Stimulated activated naive B cell treated with anti-CD40 and anti-IgM and Interleukin-4, amounts not matched to agents 10 μg/mL and 1 μg/mL and 100 μg/mL, for 72 hours (primary cell): ENCODE measurements around the gene FNDC10.

ENCODE experiments used
- ATAC-seq, 2 donors: fragments of 150-1000 bp; cut with Tn5 transposase; replicated peaks; 2 replicates each; pipeline ENCODE4 v1.10.0; 2021; ENCODE audit warnings: moderate library complexity in 1 of 2
- DNase-seq: peaks from one replicate; pipeline ENCODE4 v3.0.0; 2021
- H3K27ac Mint-ChIP-seq: one replicate; pipeline ENCODE4 v1.8.0; 2022; ENCODE audit warnings: mild to moderate bottlenecking, mixed read lengths
- H3K27me3 Mint-ChIP-seq, 2 donors: one replicate each; pipeline ENCODE4 v1.8.0; 2022; ENCODE audit warnings: mixed read lengths in 2 of 2
- H3K36me3 Mint-ChIP-seq, 2 donors: one replicate each; pipeline ENCODE4 v1.8.0; 2022; ENCODE audit warnings: mixed read lengths in 2 of 2, mild to moderate bottlenecking in 1 of 2
- H3K4me1 Mint-ChIP-seq, 2 donors: one replicate each; pipeline ENCODE4 v1.8.0; 2022; ENCODE audit warnings: mixed read lengths in 2 of 2, mild to moderate bottlenecking in 1 of 2
- H3K4me3 Mint-ChIP-seq, 2 donors: one replicate each; pipeline ENCODE4 v1.8.0; 2022; ENCODE audit warnings: mild to moderate bottlenecking in 2 of 2, mixed read lengths in 2 of 2, moderate library complexity in 1 of 2
- H3K9me3 Mint-ChIP-seq, 2 donors: one replicate each; pipeline ENCODE4 v1.8.0; 2022; ENCODE audit warnings: mixed read lengths in 2 of 2, mild to moderate bottlenecking in 1 of 2

FNDC10 gene

GRCh38 chr1:1630965-1631781 lies 31.2 kb upstream of the FNDC10 start:
- no peak for DNase-seq
- Mint-ChIP-seq H3K4me1 (peaks cover 4 to 5% of the 10 kb centered on the region in 2 donors), H3K27ac (peak overlapping the region; percentile 91), H3K27me3 (peaks cover 9 to 11% of the 10 kb centered on the region in 2 donors), H3K36me3 (peaks cover 4% of the 10 kb centered on the region in 2 donors), H3K9me3 (peaks cover 0 to 2% of the 10 kb centered on the region in 2 donors), H3K4me3 (peak overlapping the region; percentile 41 to 55)
- no peak for ATAC-seq

- peak overlapping the region; percentile 96 for H3K27ac Mint-ChIP-seq
- H3K4me3 Mint-ChIP-seq: peak overlapping the region; percentile 81 to 82
- H3K4me1 Mint-ChIP-seq: peaks cover 4 to 5% of the 10 kb centered on the region in 2 donors
- ATAC-seq: peak; percentile 85 to 91
- H3K9me3 Mint-ChIP-seq: peaks cover 0 to 2% of the 10 kb centered on the region in 2 donors
- peak; percentile 87 for DNase-seq
- peaks cover 3 to 4% of the 10 kb centered on the region in 2 donors for H3K36me3 Mint-ChIP-seq
- peaks cover 9 to 11% of the 10 kb centered on the region in 2 donors for H3K27me3 Mint-ChIP-seq
These were observed 30.4 kb upstream of the FNDC10 start for GRCh38 chr1:1630191-1630964.

GRCh38 chr1:1629430-1630190 lies 29.7 kb upstream of the FNDC10 start:
- H3K4me1 Mint-ChIP-seq: peaks cover 4 to 5% of the 10 kb centered on the region in 2 donors
- ATAC-seq: peak; percentile 1 to 15
- peaks cover 2 to 7% of the 10 kb centered on the region in 2 donors for H3K36me3 Mint-ChIP-seq
- peaks cover 9 to 11% of the 10 kb centered on the region in 2 donors for H3K27me3 Mint-ChIP-seq
- H3K4me3 Mint-ChIP-seq: peak overlapping the region; percentile 50 to 56
- peak overlapping the region; percentile 47 for H3K27ac Mint-ChIP-seq
- peaks cover 0 to 2% of the 10 kb centered on the region in 2 donors for H3K9me3 Mint-ChIP-seq
- no peak for DNase-seq

- DNase-seq (no peak), ATAC-seq (no peak)
- H3K27ac Mint-ChIP-seq: peak overlapping the region; percentile 77
- peaks cover 2 to 8% of the 10 kb centered on the region in 2 donors for H3K36me3 Mint-ChIP-seq
- H3K4me3 Mint-ChIP-seq: peak overlapping the region in 1 of 2 donors; percentile 55
- H3K9me3 Mint-ChIP-seq: peaks cover 0 to 2% of the 10 kb centered on the region in 2 donors
- peaks cover 9 to 11% of the 10 kb centered on the region in 2 donors for H3K27me3 Mint-ChIP-seq
- H3K4me1 Mint-ChIP-seq: peaks cover 4 to 5% of the 10 kb centered on the region in 2 donors
These were observed 29.0 kb upstream of the FNDC10 start for GRCh38 chr1:1628754-1629429.

GRCh38 chr1:1627829-1628753 lies 28.2 kb upstream of the FNDC10 start:
- peak overlapping the region in 1 of 2 donors; percentile 55 for H3K4me3 Mint-ChIP-seq
- H3K27ac Mint-ChIP-seq: peak overlapping the region; percentile 77
- peaks cover 2 to 8% of the 10 kb centered on the region in 2 donors for H3K36me3 Mint-ChIP-seq

GRCh38 chr1:1627261-1627828 lies 27.4 kb upstream of the FNDC10 start:
- H3K36me3 Mint-ChIP-seq: peaks cover 2 to 11% of the 10 kb centered on the region in 2 donors
- peaks cover 5 to 6% of the 10 kb centered on the region in 2 donors for H3K4me1 Mint-ChIP-seq
- no peak overlapping the region for H3K4me3 Mint-ChIP-seq
- no peak overlapping the region for H3K27ac Mint-ChIP-seq
- ATAC-seq (no peak), DNase-seq (no peak)
- H3K27me3 Mint-ChIP-seq: peaks cover 9 to 11% of the 10 kb centered on the region in 2 donors
- H3K9me3 Mint-ChIP-seq: peaks cover 0 to 2% of the 10 kb centered on the region in 2 donors

More at GRCh38 chr1:1627829-1628753, 28.2 kb upstream of the FNDC10 start:
- peaks cover 0 to 2% of the 10 kb centered on the region in 2 donors for H3K9me3 Mint-ChIP-seq
- peaks cover 4 to 5% of the 10 kb centered on the region in 2 donors for H3K4me1 Mint-ChIP-seq
- ATAC-seq (no peak), DNase-seq (no peak)
- peaks cover 9 to 11% of the 10 kb centered on the region in 2 donors for H3K27me3 Mint-ChIP-seq

- DNase-seq: no peak
- peaks cover 5% of the 10 kb centered on the region in 2 donors for H3K4me1 Mint-ChIP-seq
- no peak overlapping the region for H3K27ac Mint-ChIP-seq
- peaks cover 0 to 2% of the 10 kb centered on the region in 2 donors for H3K9me3 Mint-ChIP-seq
- peaks cover 6 to 8% of the 10 kb centered on the region in 2 donors for H3K27me3 Mint-ChIP-seq
- ATAC-seq: no peak
- H3K36me3 Mint-ChIP-seq: peaks cover 2 to 11% of the 10 kb centered on the region in 2 donors
- H3K4me3 Mint-ChIP-seq: no peak overlapping the region
These were observed 26.5 kb upstream of the FNDC10 start for GRCh38 chr1:1626207-1627141.

- H3K27me3 Mint-ChIP-seq: peaks cover 4 to 5% of the 10 kb centered on the region in 2 donors
- no peak for DNase-seq
- H3K27ac Mint-ChIP-seq: no peak overlapping the region
- H3K36me3 Mint-ChIP-seq: peaks cover 2 to 11% of the 10 kb centered on the region in 2 donors
- H3K9me3 Mint-ChIP-seq: peaks cover 0 to 2% of the 10 kb centered on the region in 2 donors
- no peak for ATAC-seq
- no peak overlapping the region for H3K4me3 Mint-ChIP-seq
- H3K4me1 Mint-ChIP-seq: peaks cover 5% of the 10 kb centered on the region in 2 donors
These were observed 25.9 kb upstream of the FNDC10 start for GRCh38 chr1:1625824-1626206.

- Mint-ChIP-seq H3K27ac (no peak overlapping the region), H3K27me3 (peaks cover 3 to 4% of the 10 kb centered on the region in 2 donors), H3K36me3 (peaks cover 2 to 10% of the 10 kb centered on the region in 2 donors), H3K4me3 (no peak overlapping the region), H3K4me1 (peaks cover 5% of the 10 kb centered on the region in 2 donors), H3K9me3 (peaks cover 0 to 2% of the 10 kb centered on the region in 2 donors)
- DNase-seq (no peak), ATAC-seq (no peak)
These were observed 25.5 kb upstream of the FNDC10 start for GRCh38 chr1:1625404-1625775.

GRCh38 chr1:1624443-1625403 lies 24.8 kb upstream of the FNDC10 start:
- no peaks in the 10 kb centered on the region for H3K9me3 Mint-ChIP-seq
- peaks cover 3 to 4% of the 10 kb centered on the region in 2 donors for H3K4me1 Mint-ChIP-seq
- DNase-seq: no peak
- no peak for ATAC-seq
- H3K27ac Mint-ChIP-seq: no peak overlapping the region
- no peak overlapping the region for H3K4me3 Mint-ChIP-seq
- no peaks in the 10 kb centered on the region for H3K27me3 Mint-ChIP-seq
- peaks cover 0 to 7% of the 10 kb centered on the region in 2 donors for H3K36me3 Mint-ChIP-seq
